HG03095 (cell line): ENCODE measurements around the gene MAGEB18.

Source experiments
- ATAC-seq: cut with Tn5 transposase; IDR thresholded peaks from one replicate; pipeline ENCODE4 v1.9.1; 2021; ENCODE audit warnings: moderate library complexity; ENCODE audit not compliant: unreplicated experiment

MAGEB18 gene

DNA sequence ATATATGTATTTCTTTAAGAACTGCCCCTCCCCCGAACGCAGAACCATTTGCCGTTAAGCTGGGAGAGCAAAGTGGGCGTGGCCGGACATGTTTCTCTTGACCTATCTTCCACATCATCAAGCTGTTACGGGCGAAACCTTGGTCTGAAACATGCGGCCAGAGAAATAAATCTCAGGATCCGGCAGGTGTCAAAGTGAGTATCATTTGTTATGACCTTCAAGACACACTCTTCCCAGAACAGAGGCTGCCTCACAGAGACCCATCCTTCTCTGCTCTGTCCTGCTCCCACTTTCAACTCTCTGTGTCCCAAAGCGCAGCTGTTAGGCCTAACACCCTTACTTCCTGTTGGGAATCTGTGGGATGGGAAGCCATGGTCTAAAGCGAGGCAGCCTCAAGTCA, at the start of gene MAGEB18:
Gene MAGEB18 (plus strand): TSS at position 70 of the 400 bp plus-strand sequence. CDS start 643 bp downstream, outside the sequence.
- no peak for ATAC-seq

GRCh38 chrX:26100421-26100920, 37.7 kb upstream of the MAGEB18 start:
- ATAC-seq: no peak

DNA sequence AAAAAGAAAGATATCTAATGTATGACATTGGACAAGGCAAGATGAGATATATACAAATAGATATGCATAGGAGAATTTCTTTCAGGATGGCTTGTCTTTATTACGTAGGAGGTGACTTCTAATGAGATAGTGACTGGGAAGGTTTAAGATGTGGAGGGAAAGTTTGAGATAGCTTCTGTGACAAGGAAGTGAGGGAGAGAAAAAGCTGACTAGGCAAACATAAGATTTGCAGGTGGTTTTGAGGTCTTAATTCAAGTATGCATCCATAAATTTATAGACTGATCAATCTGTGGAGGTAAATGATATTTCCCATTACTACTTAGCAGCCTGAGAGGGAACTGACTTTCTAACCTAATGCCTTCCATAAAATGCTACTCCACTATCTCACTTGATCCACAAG, 29.0 kb upstream of the MAGEB18 start:
- ATAC-seq: no peak

GRCh38 chrX:26146024-26146423, 7.9 kb downstream of the MAGEB18 start:
- no peak for ATAC-seq

DNA sequence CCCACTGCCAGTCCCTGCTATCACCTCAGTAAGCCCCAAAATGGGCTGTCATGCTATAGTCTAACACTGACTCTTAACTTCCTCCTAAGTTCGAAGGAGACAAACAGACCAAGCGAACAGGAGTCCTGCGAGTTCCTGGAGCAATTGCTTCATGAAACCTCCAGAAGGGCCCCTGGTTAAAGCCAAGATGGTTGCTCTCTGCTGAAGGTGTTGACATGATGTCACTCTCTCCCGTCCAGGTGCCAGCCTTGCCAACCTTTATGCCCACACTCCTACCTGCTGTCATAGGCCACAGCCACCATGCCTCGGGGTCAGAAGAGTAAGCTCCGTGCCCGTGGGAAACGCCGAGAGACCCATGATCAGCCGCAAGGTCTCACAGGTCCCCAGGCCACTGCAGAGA, 22.2 kb downstream of the MAGEB18 start, which contains the start of gene MAGEB6B:
Gene MAGEB6B (plus strand): TSS at position 301 of the 400 bp plus-strand sequence. CDS start 0 bp downstream, at position 301.
- no peak for ATAC-seq
